GF-D8 (cell line): Measurements from ENCODE around the gene RCOR3.
"Not testable (repeated sequence)": the region's sequence is repeated elsewhere in the genome, so short reads cannot be mapped to it uniquely, and the experiment has no call there.

Experiments
- DNase-seq: peaks from one replicate; lab custom pipeline; 2025; lab: John Stamatoyannopoulos, UW

RCOR3 gene

GRCh38 chr1:211340622-211341507 is 81.7 kb downstream of the RCOR3 start:
- no peak for DNase-seq

GRCh38 chr1:211341999-211342398 is 82.8 kb downstream of the RCOR3 start:
- no peak for DNase-seq

- no peak for DNase-seq
Measured at GRCh38 chr1:211343607-211344006, 84.4 kb downstream of the RCOR3 start.

- DNase-seq: no peak
Measured at GRCh38 chr1:211344152-211344618, 85.0 kb downstream of the RCOR3 start.

GRCh38 chr1:211345719-211346118 is 86.6 kb downstream of the RCOR3 start:
- DNase-seq: no peak

- DNase-seq: no peak
Measured at GRCh38 chr1:211347077-211347844, 88.1 kb downstream of the RCOR3 start.

GRCh38 chr1:211348547-211348946 is 89.4 kb downstream of the RCOR3 start:
- DNase-seq: no peak

- DNase-seq: no peak
Measured at GRCh38 chr1:211349741-211350140, 90.6 kb downstream of the RCOR3 start.

- not testable (repeated sequence) for DNase-seq
Measured at GRCh38 chr1:211352055-211352454, 92.9 kb downstream of the RCOR3 start.

- no peak for DNase-seq
Measured at GRCh38 chr1:211352465-211352864, 93.3 kb downstream of the RCOR3 start.

- no peak for DNase-seq
Measured at GRCh38 chr1:211352985-211353515, 93.9 kb downstream of the RCOR3 start.

- no peak for DNase-seq
Measured at GRCh38 chr1:211353562-211354212, 94.5 kb downstream of the RCOR3 start.

- DNase-seq: no peak
Measured at GRCh38 chr1:211355873-211356272, 96.7 kb downstream of the RCOR3 start.

GRCh38 chr1:211356723-211357407 is 97.7 kb downstream of the RCOR3 start:
- DNase-seq: no peak

- DNase-seq: no peak
Measured at GRCh38 chr1:211358685-211359084, 99.5 kb downstream of the RCOR3 start.

GRCh38 chr1:211359876-211360275 is 100.7 kb downstream of the RCOR3 start:
- DNase-seq: no peak

GRCh38 chr1:211361202-211361601 is 102.0 kb downstream of the RCOR3 start:
- no peak for DNase-seq
